RWPE2 (cell line): ENCODE measurements around the gene SORCS2.

ENCODE experiments used
- ATAC-seq: fragments of 200-7000 bp; cut with Tn5 transposase; 3 replicates; pipeline ENCODE4 v1.9.1; 2021; ENCODE audit warnings: low read depth
- DNase-seq: peaks from one replicate; pipeline ENCODE4 v3.0.0-alpha.2; 2020; ENCODE audit warnings: low spot score
- H3K27ac ChIP-seq: fragments of 450-650 bp; 2 replicates; pipeline ENCODE4 v1.5.1; 2017; ENCODE audit warnings: mild to moderate bottlenecking; ENCODE audit not compliant: poor library complexity, severe bottlenecking
- H3K27me3 ChIP-seq: fragments of 250-450 bp; sonication (Bioruptor Pico); 2 replicates; pipeline ENCODE4 v1.5.1; 2021; ENCODE audit warnings: mild to moderate bottlenecking, moderate library complexity; ENCODE audit not compliant: insufficient read depth, poor library complexity, severe bottlenecking
- H3K36me3 ChIP-seq: fragments of 250-450 bp; sonication (Bioruptor Pico); 2 replicates; pipeline ENCODE4 v1.5.1; 2020; ENCODE audit warnings: low read depth, mild to moderate bottlenecking, moderate library complexity
- H3K4me1 ChIP-seq: fragments of 250-450 bp; sonication (Bioruptor Pico); 2 replicates; pipeline ENCODE4 v1.5.1; 2021; ENCODE audit warnings: mild to moderate bottlenecking, moderate library complexity; ENCODE audit not compliant: insufficient read depth, poor library complexity, severe bottlenecking
- H3K4me3 ChIP-seq: fragments of 250-450 bp; sonication (Bioruptor Pico); 2 replicates; pipeline ENCODE4 v1.5.1; 2021; ENCODE audit warnings: mild to moderate bottlenecking, moderate library complexity; ENCODE audit not compliant: severe bottlenecking
- H3K9me3 ChIP-seq: fragments of 250-450 bp; sonication (Bioruptor Pico); 2 replicates; pipeline ENCODE4 v1.5.1; 2021; ENCODE audit warnings: mild to moderate bottlenecking, moderate library complexity; ENCODE audit not compliant: severe bottlenecking
- TF ChIP-seq, protein P1 (sequence below): fragments of 450-650 bp; IDR thresholded peaks from one replicate; pipeline ENCODE4 v1.5.1; 2017; ENCODE audit warnings: mild to moderate bottlenecking, moderate library complexity; ENCODE audit not compliant: poor library complexity, severe bottlenecking

The SORCS2 gene

DNA sequence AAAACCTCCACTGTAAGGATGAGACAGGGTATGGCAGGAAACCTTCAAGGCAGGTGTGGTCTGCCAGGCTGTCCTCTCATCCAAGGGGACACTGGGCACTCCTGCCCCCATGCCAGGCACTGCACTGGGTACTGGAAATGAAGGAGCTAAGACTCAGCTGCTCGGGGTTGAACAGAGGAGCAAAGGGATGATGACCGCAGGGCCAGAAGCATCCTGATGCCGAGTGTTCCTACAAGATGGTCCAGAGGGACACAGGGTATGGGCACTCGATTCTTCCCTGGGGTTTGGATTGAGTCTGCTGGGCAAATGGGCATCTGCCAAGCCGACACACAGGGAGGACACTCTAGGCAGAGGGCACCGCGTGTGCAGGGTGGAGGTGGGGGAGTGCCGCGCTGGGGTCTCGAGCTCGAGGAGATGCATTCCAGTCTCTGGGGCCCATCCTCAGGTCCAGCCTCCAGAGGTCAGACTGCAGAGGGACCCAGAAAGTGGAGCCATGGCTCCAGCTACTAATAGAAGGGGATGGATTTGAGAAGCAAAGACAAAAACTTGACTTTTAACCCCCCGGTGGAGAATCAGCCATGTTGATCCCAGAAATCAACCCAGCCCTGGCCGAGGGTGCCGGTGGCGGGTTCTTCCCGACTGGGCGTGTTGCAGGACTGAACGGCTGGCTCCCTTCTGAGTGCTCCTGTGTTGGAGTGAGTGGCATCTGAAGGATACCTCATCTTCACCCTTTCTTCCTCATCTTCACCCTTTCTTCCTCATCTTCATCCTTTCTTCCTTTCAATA lies 500.3 kb downstream of the SORCS2 start:
- TF ChIP-seq, protein P1, sequence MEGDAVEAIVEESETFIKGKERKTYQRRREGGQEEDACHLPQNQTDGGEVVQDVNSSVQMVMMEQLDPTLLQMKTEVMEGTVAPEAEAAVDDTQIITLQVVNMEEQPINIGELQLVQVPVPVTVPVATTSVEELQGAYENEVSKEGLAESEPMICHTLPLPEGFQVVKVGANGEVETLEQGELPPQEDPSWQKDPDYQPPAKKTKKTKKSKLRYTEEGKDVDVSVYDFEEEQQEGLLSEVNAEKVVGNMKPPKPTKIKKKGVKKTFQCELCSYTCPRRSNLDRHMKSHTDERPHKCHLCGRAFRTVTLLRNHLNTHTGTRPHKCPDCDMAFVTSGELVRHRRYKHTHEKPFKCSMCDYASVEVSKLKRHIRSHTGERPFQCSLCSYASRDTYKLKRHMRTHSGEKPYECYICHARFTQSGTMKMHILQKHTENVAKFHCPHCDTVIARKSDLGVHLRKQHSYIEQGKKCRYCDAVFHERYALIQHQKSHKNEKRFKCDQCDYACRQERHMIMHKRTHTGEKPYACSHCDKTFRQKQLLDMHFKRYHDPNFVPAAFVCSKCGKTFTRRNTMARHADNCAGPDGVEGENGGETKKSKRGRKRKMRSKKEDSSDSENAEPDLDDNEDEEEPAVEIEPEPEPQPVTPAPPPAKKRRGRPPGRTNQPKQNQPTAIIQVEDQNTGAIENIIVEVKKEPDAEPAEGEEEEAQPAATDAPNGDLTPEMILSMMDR, result no peak
- Histone ChIP-seq H3K27ac (no peak overlapping the region), H3K36me3 (no peaks in the 10 kb centered on the region), H3K4me3 (no peak overlapping the region), H3K9me3 (no peaks in the 10 kb centered on the region), H3K27me3 (no peaks in the 10 kb centered on the region), H3K4me1 (no peaks in the 10 kb centered on the region)
- DNase-seq (no peak), ATAC-seq (no peak)

DNA sequence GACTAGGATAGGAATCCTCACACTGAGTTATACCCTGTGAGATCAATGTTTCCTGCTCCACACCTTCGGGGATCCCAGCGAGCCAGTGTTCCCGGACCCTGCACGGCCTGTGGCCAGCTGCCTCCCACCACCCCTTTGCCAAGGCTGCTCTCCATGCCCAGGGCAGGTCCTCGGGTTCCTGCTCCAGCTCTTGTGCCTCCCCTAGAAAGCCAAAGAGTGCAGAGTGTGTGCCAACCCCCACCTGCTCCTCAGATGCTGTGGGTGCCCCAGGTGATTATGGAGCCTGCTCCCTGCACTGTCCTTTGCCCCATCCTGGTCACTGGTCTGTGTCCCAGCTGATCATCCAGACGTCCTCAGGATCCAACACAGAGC lies 500.9 kb downstream of the SORCS2 start:
- no peaks in the 10 kb centered on the region for H3K27me3 ChIP-seq
- no peak for ATAC-seq

DNA sequence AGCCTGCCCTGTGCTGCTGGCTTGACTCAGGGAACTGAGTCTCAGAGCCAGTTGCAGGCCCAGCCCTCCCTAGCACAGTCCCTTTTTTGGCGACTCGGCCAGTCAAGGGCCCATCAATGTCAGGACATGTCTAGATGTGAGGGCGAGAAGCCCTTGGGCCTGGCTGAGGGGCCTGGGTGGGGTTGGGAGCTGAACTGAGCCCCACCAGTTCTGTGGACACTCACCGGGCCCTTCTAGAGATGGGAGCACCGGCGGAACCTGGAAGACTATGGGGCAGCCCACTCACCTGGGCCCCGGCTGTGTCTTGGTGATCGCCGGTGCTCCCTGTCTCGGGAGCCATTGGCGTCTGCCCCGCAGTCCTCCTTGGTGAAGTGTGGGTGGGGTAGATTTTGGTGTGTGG lies 501.4 kb downstream of the SORCS2 start:
- no peak for DNase-seq
- Histone ChIP-seq H3K4me3 (no peak overlapping the region), H3K36me3 (no peaks in the 10 kb centered on the region), H3K27ac (no peak overlapping the region), H3K9me3 (no peaks in the 10 kb centered on the region), H3K27me3 (no peaks in the 10 kb centered on the region), H3K4me1 (no peaks in the 10 kb centered on the region)
- no peak for ATAC-seq
- TF ChIP-seq, protein P1, result no peak

More for the DNA sequence above, 500.9 kb downstream of the SORCS2 start:
- no peaks in the 10 kb centered on the region for H3K9me3 ChIP-seq
- DNase-seq, result no peak
- H3K36me3 ChIP-seq, result no peaks in the 10 kb centered on the region
- no peaks in the 10 kb centered on the region for H3K4me1 ChIP-seq
- TF ChIP-seq, protein P1, result no peak
- no peak overlapping the region for H3K4me3 ChIP-seq
- no peak overlapping the region for H3K27ac ChIP-seq

DNA sequence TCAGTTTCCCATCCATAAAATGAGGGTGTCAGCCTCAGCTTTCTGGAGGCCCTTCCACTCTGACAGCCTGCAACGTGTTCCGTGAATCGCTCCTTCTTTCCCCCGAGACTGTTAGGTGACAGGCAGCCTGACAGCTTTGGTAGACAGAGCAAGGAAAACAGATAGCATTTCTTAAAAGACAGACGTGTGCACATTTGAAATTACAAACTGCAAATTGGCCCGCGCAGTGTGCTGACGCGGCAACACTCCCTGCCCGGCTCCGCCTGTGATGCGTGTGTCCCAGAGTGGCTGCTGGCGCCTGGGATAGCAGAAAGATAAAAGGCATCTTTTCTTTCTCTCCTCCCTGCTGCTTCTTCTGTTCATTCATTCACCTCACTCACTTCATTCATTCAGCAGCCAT lies 502.0 kb downstream of the SORCS2 start:
- no peak overlapping the region for H3K27ac ChIP-seq
- H3K27me3 ChIP-seq, result no peaks in the 10 kb centered on the region
- H3K9me3 ChIP-seq, result no peaks in the 10 kb centered on the region
- no peaks in the 10 kb centered on the region for H3K36me3 ChIP-seq
- ATAC-seq (no peak), DNase-seq (no peak)
- H3K4me1 ChIP-seq, result no peaks in the 10 kb centered on the region
- TF ChIP-seq, protein P1, result no peak
- H3K4me3 ChIP-seq, result no peak overlapping the region

DNA sequence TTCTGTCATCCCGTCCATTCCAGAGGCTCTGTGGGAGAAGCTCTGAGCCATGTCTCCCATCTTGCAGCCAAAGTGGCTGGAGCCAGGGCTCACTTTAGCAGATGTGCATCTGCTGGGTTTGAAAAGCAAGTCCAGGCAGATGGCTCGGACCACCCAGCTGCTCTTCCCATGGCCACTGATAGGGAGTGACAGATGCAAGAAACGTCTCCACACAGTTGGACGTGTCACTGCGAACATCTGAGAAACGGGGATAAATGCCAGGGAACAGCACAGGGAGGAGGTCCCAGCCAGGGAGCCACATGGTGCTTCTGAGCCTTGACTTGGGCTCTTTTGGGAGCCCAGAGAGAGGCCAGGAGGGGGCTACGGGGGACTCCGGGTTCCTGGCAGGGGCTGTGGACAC lies 505.0 kb downstream of the SORCS2 start:
- H3K36me3 ChIP-seq, result no peaks in the 10 kb centered on the region
- no peak for DNase-seq
- no peak for ATAC-seq
- no peaks in the 10 kb centered on the region for H3K27me3 ChIP-seq
- TF ChIP-seq, protein P1, result no peak
- H3K27ac ChIP-seq, result no peak overlapping the region
- no peaks in the 10 kb centered on the region for H3K9me3 ChIP-seq
- H3K4me1 ChIP-seq, result peaks cover 4% of the 10 kb centered on the region
- no peak overlapping the region for H3K4me3 ChIP-seq
